GM12892 (cell line): ENCODE results near the gene PNPO.

Source experiments
- POLR2A ChIP-seq: IDR thresholded peaks from 2 replicates; pipeline ENCODE4 v1.6.1; 2011; ENCODE audit warnings: low read depth, low read length, control low read depth
- POLR2AphosphoS5 ChIP-seq: IDR thresholded peaks from 2 replicates; pipeline ENCODE4 v1.6.1; 2011; ENCODE audit warnings: low read depth, low read length, control low read depth
- TAF1 ChIP-seq: IDR thresholded peaks from 2 replicates; pipeline ENCODE4 v1.6.1; 2011; ENCODE audit warnings: low read depth, mild to moderate bottlenecking, control low read depth, low read length, borderline replicate concordance

GRCh38 chr17:47995241-47995935, 54.0 kb downstream of the PNPO start:
- TF ChIP-seq POLR2A (no peak), POLR2AphosphoS5 (no peak), TAF1 (no peak)
